ENCODE results near the gene CEBPG.
A peak's percentile ranks its signal among the peaks of the same experiment; 100 is the strongest.

GRCh38 chr19:33333642-33334041 lies 39.9 kb upstream of the CEBPG start:
- TF ChIP-seq CTCF (IDR thresholded peaks at IDR 0.05) (peak in 1 of 12 donors; percentile 5), POLR2A (IDR thresholded peaks at IDR 0.05) (no peak)

Measured in heart left ventricle (tissue), 13 donors.